H9 (cell line): ENCODE results near the gene IL12B. TPM values are rescaled to one million over a fixed set of nuclear protein-coding genes. Genes with fewer than 3 reads are reported as not detected.

ENCODE experiments used
- DNase-seq: peaks from one replicate; pipeline ENCODE4 v3.0.0-alpha.2; 2017
- H2AFZ ChIP-seq: one replicate; pipeline ENCODE4 v1.6.1; 2013; ENCODE audit warnings: mild to moderate bottlenecking, low read length, control low read depth, moderate library complexity
- H2AK5ac ChIP-seq: 2 replicates; pipeline ENCODE4 v1.6.1; 2013; ENCODE audit warnings: low read length, control low read depth, mixed read lengths; ENCODE audit not compliant: insufficient read length
- H2BK120ac ChIP-seq: one replicate; pipeline ENCODE4 v1.6.1; 2013; ENCODE audit warnings: low read depth, mild to moderate bottlenecking, low read length, control low read depth, inconsistent platforms; ENCODE audit not compliant: poor library complexity, severe bottlenecking
- H2BK12ac ChIP-seq: 2 replicates; pipeline ENCODE4 v1.6.1; 2013; ENCODE audit warnings: low read length, control low read depth, mixed read lengths, low read depth; ENCODE audit not compliant: insufficient read length
- H2BK15ac ChIP-seq: 2 replicates; pipeline ENCODE4 v1.6.1; 2013; ENCODE audit warnings: low read depth, low read length, control low read depth
- H2BK20ac ChIP-seq: one replicate; pipeline ENCODE4 v1.6.1; 2013; ENCODE audit warnings: low read depth, mild to moderate bottlenecking, low read length, control low read depth, inconsistent platforms; ENCODE audit not compliant: poor library complexity, severe bottlenecking
- H2BK5ac ChIP-seq: 2 replicates; pipeline ENCODE4 v1.6.1; 2013; ENCODE audit warnings: low read length, control low read depth, mixed read lengths; ENCODE audit not compliant: insufficient read length
- H3K14ac ChIP-seq: 2 replicates; pipeline ENCODE4 v1.6.1; 2013; ENCODE audit warnings: low read length, control low read depth; ENCODE audit not compliant: insufficient read depth
- H3K18ac ChIP-seq: 2 replicates; pipeline ENCODE4 v1.6.1; 2013; ENCODE audit warnings: low read depth, mild to moderate bottlenecking, mixed read lengths, low read length, control low read depth; ENCODE audit not compliant: insufficient read length
- H3K23ac ChIP-seq: 2 replicates; pipeline ENCODE4 v1.6.1; 2013; ENCODE audit warnings: low read length, control low read depth, mixed read lengths, low read depth; ENCODE audit not compliant: insufficient read length
- H3K23me2 ChIP-seq: 2 replicates; pipeline ENCODE4 v1.6.1; 2013; ENCODE audit warnings: low read depth, mild to moderate bottlenecking, mixed read lengths, low read length, control low read depth; ENCODE audit not compliant: insufficient read length, poor library complexity, severe bottlenecking
- H3K27ac ChIP-seq: 2 replicates; pipeline ENCODE4 v1.5.1; 2013; ENCODE audit warnings: low read length, control low read depth, mixed read lengths, low read depth; ENCODE audit not compliant: insufficient read length
- H3K27me3 ChIP-seq: 2 replicates; pipeline ENCODE4 v1.6.1; 2013; ENCODE audit warnings: low read length, control low read depth, inconsistent platforms; ENCODE audit not compliant: insufficient read depth
- H3K4ac ChIP-seq: 2 replicates; pipeline ENCODE4 v1.6.1; 2013; ENCODE audit warnings: low read depth, mild to moderate bottlenecking, control low read depth, inconsistent platforms, low read length, moderate library complexity
- H3K4me1 ChIP-seq: 2 replicates; pipeline ENCODE4 v1.6.1; 2013; ENCODE audit warnings: low read length, control low read depth, inconsistent platforms; ENCODE audit not compliant: insufficient read depth
- H3K4me2 ChIP-seq: 2 replicates; pipeline ENCODE4 v1.6.1; 2013; ENCODE audit warnings: low read length, control low read depth, mixed read lengths; ENCODE audit not compliant: insufficient read length, insufficient read depth
- H3K56ac ChIP-seq: 2 replicates; pipeline ENCODE4 v1.6.1; 2013; ENCODE audit warnings: low read depth, mild to moderate bottlenecking, mixed read lengths, low read length, control low read depth; ENCODE audit not compliant: insufficient read length
- H3K79me1 ChIP-seq: 2 replicates; pipeline ENCODE4 v1.6.1; 2013; ENCODE audit warnings: low read depth, mild to moderate bottlenecking, moderate library complexity, low read length, control low read depth, inconsistent platforms; ENCODE audit not compliant: insufficient read depth, poor library complexity, severe bottlenecking
- H3K79me2 ChIP-seq: 2 replicates; pipeline ENCODE4 v1.6.1; 2013; ENCODE audit warnings: low read length, control low read depth, inconsistent platforms; ENCODE audit not compliant: insufficient read depth
- H3K9ac ChIP-seq: 2 replicates; pipeline ENCODE4 v1.6.1; 2013; ENCODE audit warnings: low read length, control low read depth, mixed read lengths; ENCODE audit not compliant: insufficient read length; ENCODE audit errors: extremely low read depth
- H3K9me3 ChIP-seq: one replicate; pipeline ENCODE4 v1.6.1; 2013; ENCODE audit warnings: low read depth, low read length, inconsistent platforms; ENCODE audit not compliant: control insufficient read depth
- H3T11ph ChIP-seq: one replicate; pipeline ENCODE4 v1.6.1; 2013; ENCODE audit warnings: mild to moderate bottlenecking, low read length, control low read depth, inconsistent platforms
- H4K20me1 ChIP-seq: one replicate; pipeline ENCODE4 v1.6.1; 2013; ENCODE audit not compliant: control insufficient read depth, insufficient read length, insufficient read depth
- H4K5ac ChIP-seq: 2 replicates; pipeline ENCODE4 v1.6.1; 2013; ENCODE audit warnings: low read depth, mild to moderate bottlenecking, mixed read lengths, low read length, control low read depth; ENCODE audit not compliant: insufficient read length
- H4K8ac ChIP-seq: replicated peaks from 2 replicates; pipeline ENCODE4 v1.6.1; 2013; ENCODE audit warnings: low read length, control low read depth, mixed read lengths, low read depth; ENCODE audit not compliant: insufficient read length
- H4K91ac ChIP-seq: 2 replicates; pipeline ENCODE4 v1.6.1; 2013; ENCODE audit warnings: low read depth, mild to moderate bottlenecking, moderate library complexity, mixed read lengths, low read length, control low read depth; ENCODE audit not compliant: insufficient read length
- H3K27ac Mint-ChIP-seq, 3 experiments: 2 replicates in 2 of 3; 3 replicates in 1 of 3; pipeline ENCODE4 v1.8.0; 2020 to 2021; ENCODE audit warnings: mixed read lengths in 3 of 3, mild to moderate bottlenecking in 1 of 3, moderate library complexity in 1 of 3
- H3K27me3 Mint-ChIP-seq: 2 replicates; pipeline ENCODE4 v1.8.0; 2021; ENCODE audit warnings: low read depth, mild to moderate bottlenecking, moderate library complexity, mixed read lengths
- H3K36me3 Mint-ChIP-seq, 3 experiments: 2 replicates in 2 of 3; 3 replicates in 1 of 3; pipeline ENCODE4 v1.8.0; 2020 to 2021; ENCODE audit warnings: low read depth in 3 of 3, mixed read lengths in 3 of 3; ENCODE audit not compliant: insufficient read depth in 1 of 3
- H3K4me1 Mint-ChIP-seq, 2 experiments: 2 replicates each; pipeline ENCODE4 v1.8.0; 2020; ENCODE audit warnings: mixed read lengths in 2 of 2
- H3K4me3 Mint-ChIP-seq, 2 experiments: 2 replicates in 1 of 2; 3 replicates in 1 of 2; pipeline ENCODE4 v1.8.0; 2020 to 2021; ENCODE audit warnings: mild to moderate bottlenecking in 2 of 2, mixed read lengths in 2 of 2, moderate library complexity in 1 of 2
- H3K9me3 Mint-ChIP-seq, 2 experiments: 2 replicates in 1 of 2; 3 replicates in 1 of 2; pipeline ENCODE4 v1.8.0; 2020; ENCODE audit warnings: mild to moderate bottlenecking in 2 of 2, mixed read lengths in 2 of 2, moderate library complexity in 1 of 2
- CTCF ChIP-seq: fragments of 200-600 bp; sonication (generic); conservative IDR thresholded peaks from 3 replicates; pipeline ENCODE4 v1.8.0; 2021; ENCODE audit warnings: antibody characterized with exemption, mild to moderate bottlenecking
- WGBS: extraction: QIAGEN DNeasy Blood & Tissue Kit; methylation state at CpG from one replicate; pipeline ENCODE4 v1.1.7; 2013; ENCODE audit warnings: missing lambda C conversion rate, low lambda C conversion rate, mixed read lengths; ENCODE audit not compliant: insufficient read length; ENCODE audit errors: extremely low coverage; 5-methylcytosine and 5-hydroxymethylcytosine counted together
- total RNA-seq: library from RNA; stranded (reverse); gene quantifications from 2 replicates; pipeline ENCODE4 v1.2.1, GENCODE V29; 2021

The IL12B gene
- total RNA-seq, 1 experiment from 2014 or later = not detected

- H3K9me3 Mint-ChIP-seq = no peaks in the 10 kb centered on the region
- H2BK120ac ChIP-seq = no peak overlapping the region
- H2BK5ac ChIP-seq = no peak overlapping the region
- H3K4ac ChIP-seq = no peak overlapping the region
- DNase-seq = no peak
- H2BK12ac ChIP-seq = no peak overlapping the region
- H3K27ac Mint-ChIP-seq = no peak overlapping the region
- H3T11ph ChIP-seq = no peak overlapping the region
- H3K23me2 ChIP-seq = no peaks in the 10 kb centered on the region
- H3K14ac ChIP-seq = no peak overlapping the region
- H3K4me2 ChIP-seq = no peak overlapping the region
- no peak overlapping the region for H3K23ac ChIP-seq
- no CpG with 5 or more reads among the region's 6 CpGs for WGBS
- no peaks in the 10 kb centered on the region for H4K20me1 ChIP-seq
- no peak overlapping the region for H4K5ac ChIP-seq
- H3K27me3 ChIP-seq = no peaks in the 10 kb centered on the region
- no peak overlapping the region for H4K91ac ChIP-seq
- no peak overlapping the region for H2AK5ac ChIP-seq
- H3K4me3 Mint-ChIP-seq = no peak overlapping the region
- no peaks in the 10 kb centered on the region for H3K79me1 ChIP-seq
- H3K18ac ChIP-seq = no peak overlapping the region
- H3K27ac ChIP-seq = no peak overlapping the region
- H3K56ac ChIP-seq = no peak overlapping the region
- H2BK15ac ChIP-seq = no peak overlapping the region
- no peak overlapping the region for H2BK20ac ChIP-seq
- no peak for TF ChIP-seq CTCF
- no peaks in the 10 kb centered on the region for H3K9me3 ChIP-seq
- no peak overlapping the region for H3K9ac ChIP-seq
- no peak overlapping the region for H2AFZ ChIP-seq
- no peak overlapping the region for H4K8ac ChIP-seq
- H3K79me2 ChIP-seq = no peaks in the 10 kb centered on the region
- H3K36me3 Mint-ChIP-seq = no peaks in the 10 kb centered on the region
- peaks cover 4% of the 10 kb centered on the region; the same call in 1 of the 2 replicates for H3K27me3 Mint-ChIP-seq
- H3K4me1 ChIP-seq = no peaks in the 10 kb centered on the region
- no peaks in the 10 kb centered on the region for H3K4me1 Mint-ChIP-seq
Measured at GRCh38 chr5:159322180-159322579, 8.1 kb downstream of the IL12B start.
